Keratinocyte (primary cell): ENCODE data around the gene ZMYND8. TPM values are rescaled to one million over a fixed set of nuclear protein-coding genes. Genes with fewer than 3 reads are reported as not detected.

Experiments used
- DNase-seq: peaks from one replicate; pipeline ENCODE4 v3.0.0-alpha.2; 2011; ENCODE audit warnings: low read depth, missing footprints, low spot score
- FAIRE-seq: peaks from 2 replicates; lab custom pipeline; 2011; peaks lifted over from hg19 to GRCh38; lab: Jason Lieb, UNC
- H2AFZ ChIP-seq: 2 replicates; pipeline ENCODE4 v1.6.0; 2012; ENCODE audit warnings: low read length, control low read depth, inconsistent platforms; ENCODE audit not compliant: control insufficient read depth
- H3K27ac ChIP-seq: 2 replicates; pipeline ENCODE4 v1.5.1; 2011; ENCODE audit warnings: low read length; ENCODE audit not compliant: control insufficient read depth, insufficient read depth
- H3K27me3 ChIP-seq: 3 replicates; pipeline ENCODE4 v1.6.0; 2011; ENCODE audit warnings: low read length; ENCODE audit not compliant: control insufficient read depth, insufficient read depth; ENCODE audit errors: extremely low read depth
- H3K36me3 ChIP-seq, 2 experiments: 2 replicates in 1 of 2; 3 replicates in 1 of 2; pipeline ENCODE4 v1.5.1; 2011; ENCODE audit warnings: low read length in 2 of 2, mild to moderate bottlenecking in 1 of 2; ENCODE audit not compliant: control insufficient read depth in 2 of 2, insufficient read depth in 2 of 2; ENCODE audit errors: extremely low read depth in 1 of 2
- H3K4me1 ChIP-seq: 3 replicates; pipeline ENCODE4 v1.5.1; 2011; ENCODE audit warnings: low read length; ENCODE audit not compliant: control insufficient read depth, insufficient read depth; ENCODE audit errors: extremely low read depth
- H3K4me2 ChIP-seq: 3 replicates; pipeline ENCODE4 v1.6.0; 2011; ENCODE audit warnings: low read depth, low read length; ENCODE audit not compliant: control insufficient read depth, insufficient read depth; ENCODE audit errors: extremely low read depth
- H3K4me3 ChIP-seq, 3 experiments: fragments of 200-600 bp in 1 of 3; sonication (generic) in 1 of 3; 2 replicates in 2 of 3; 3 replicates in 1 of 3; pipeline ENCODE4 v1.5.1; 2011 to 2016; ENCODE audit warnings: low read length in 3 of 3, mild to moderate bottlenecking in 3 of 3, control low read depth in 2 of 3, inconsistent platforms in 1 of 3, low read depth in 1 of 3, mixed read lengths in 1 of 3, mixed run types in 1 of 3, moderate library complexity in 1 of 3; ENCODE audit not compliant: control insufficient read depth in 2 of 3, insufficient read depth in 2 of 3; ENCODE audit errors: extremely low read depth in 1 of 3
- H3K79me2 ChIP-seq: 2 replicates; pipeline ENCODE4 v1.6.0; 2012; ENCODE audit warnings: low read length; ENCODE audit not compliant: control insufficient read depth, insufficient read depth
- H3K9ac ChIP-seq: 3 replicates; pipeline ENCODE4 v1.6.0; 2011; ENCODE audit warnings: low read length; ENCODE audit not compliant: control insufficient read depth, insufficient read depth; ENCODE audit errors: extremely low read depth
- H3K9me1 ChIP-seq: 3 replicates; pipeline ENCODE4 v1.6.0; 2011; ENCODE audit warnings: low read length; ENCODE audit not compliant: control insufficient read depth, insufficient read depth; ENCODE audit errors: extremely low read depth
- H3K9me3 ChIP-seq: 2 replicates; pipeline ENCODE4 v1.5.1; 2012; ENCODE audit warnings: low read depth, low read length; ENCODE audit not compliant: control insufficient read depth
- H4K20me1 ChIP-seq: 3 replicates; pipeline ENCODE4 v1.6.0; 2011; ENCODE audit warnings: low read length; ENCODE audit not compliant: control insufficient read depth, insufficient read depth; ENCODE audit errors: extremely low read depth
- EZH2 ChIP-seq: IDR thresholded peaks from one replicate; pipeline ENCODE4 v1.6.1; 2012; ENCODE audit warnings: inconsistent platforms, mild to moderate bottlenecking, low read length, moderate library complexity
- dilution Hi-C: fragments of 300-500 bp; cut with MboI; formaldehyde crosslinking; loops from one replicate; pipeline ENCODE4 v1.7.0; 2020; ENCODE audit warnings: low sequenced_read_pairs; ENCODE audit not compliant: extremely low pct_ligation_motif_present
- polyA plus RNA-seq, 5 experiments: library from polyadenylated mRNA; depleted of rRNA in 3 of 5; stranded (reverse) in 3 of 5; stranded (forward) in 1 of 5; unstranded in 1 of 5; fragments of >200 nt; gene quantifications; 1 replicate in 1 of 5; 2 replicates in 3 of 5; 3 replicates in 1 of 5; pipeline versions ENCODE4 v1.2.1 to v1.2.3, GENCODE V29; 2011 to 2012; ENCODE audit warnings: missing spikeins in 2 of 5, low read depth in 1 of 5, low replicate concordance in 1 of 5
- TF ChIP-seq, protein P1 (sequence below), 3 experiments: IDR thresholded peaks in 1 of 3; conservative IDR thresholded peaks in 1 of 3; optimal IDR thresholded peaks in 1 of 3; 2 replicates in 2 of 3; 3 replicates in 1 of 3; pipeline versions ENCODE3 to v1.5.1; 2011; ENCODE audit warnings: low read length in 3 of 3, mild to moderate bottlenecking in 3 of 3, moderate library complexity in 2 of 3, control low read depth in 1 of 3, inconsistent platforms in 1 of 3; ENCODE audit not compliant: insufficient read depth in 2 of 3; ENCODE audit errors: extremely low read depth in 1 of 3

The ZMYND8 gene
- polyA plus RNA-seq, 1 donor (not counting 4 experiments of a cell fraction or from before 2014, with no cell fraction given) = 39.8 TPM

DNA sequence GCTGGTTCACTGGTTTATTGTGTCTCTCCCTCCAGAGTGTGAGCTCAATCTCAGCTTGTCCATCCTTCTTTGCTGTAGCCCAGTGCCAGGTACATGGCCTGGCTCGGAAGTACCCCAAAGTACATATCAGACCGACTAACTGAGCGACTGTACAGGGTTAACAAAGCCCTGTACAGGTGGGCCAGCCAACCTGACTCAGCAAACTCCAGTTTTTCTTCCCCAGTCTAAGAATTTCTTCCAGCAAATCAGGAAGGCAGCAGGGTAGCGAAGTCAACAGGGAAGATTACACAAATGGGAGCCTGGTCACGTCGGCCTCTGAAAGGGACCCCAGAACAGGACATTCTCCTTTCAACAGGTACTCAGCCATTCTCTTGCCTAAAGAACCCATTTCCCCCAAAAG is 31.3 kb downstream of the ZMYND8 start:
- no peaks in the 10 kb centered on the region for H4K20me1 ChIP-seq
- no peaks in the 10 kb centered on the region for H3K27me3 ChIP-seq
- no peaks in the 10 kb centered on the region for H3K9me3 ChIP-seq
- H3K9me1 ChIP-seq = no peaks in the 10 kb centered on the region
- FAIRE-seq (no peak), DNase-seq (no peak)
- no peak overlapping the region for H3K4me3 ChIP-seq
- H3K4me2 ChIP-seq = no peak overlapping the region
- TF ChIP-seq, protein P1, sequence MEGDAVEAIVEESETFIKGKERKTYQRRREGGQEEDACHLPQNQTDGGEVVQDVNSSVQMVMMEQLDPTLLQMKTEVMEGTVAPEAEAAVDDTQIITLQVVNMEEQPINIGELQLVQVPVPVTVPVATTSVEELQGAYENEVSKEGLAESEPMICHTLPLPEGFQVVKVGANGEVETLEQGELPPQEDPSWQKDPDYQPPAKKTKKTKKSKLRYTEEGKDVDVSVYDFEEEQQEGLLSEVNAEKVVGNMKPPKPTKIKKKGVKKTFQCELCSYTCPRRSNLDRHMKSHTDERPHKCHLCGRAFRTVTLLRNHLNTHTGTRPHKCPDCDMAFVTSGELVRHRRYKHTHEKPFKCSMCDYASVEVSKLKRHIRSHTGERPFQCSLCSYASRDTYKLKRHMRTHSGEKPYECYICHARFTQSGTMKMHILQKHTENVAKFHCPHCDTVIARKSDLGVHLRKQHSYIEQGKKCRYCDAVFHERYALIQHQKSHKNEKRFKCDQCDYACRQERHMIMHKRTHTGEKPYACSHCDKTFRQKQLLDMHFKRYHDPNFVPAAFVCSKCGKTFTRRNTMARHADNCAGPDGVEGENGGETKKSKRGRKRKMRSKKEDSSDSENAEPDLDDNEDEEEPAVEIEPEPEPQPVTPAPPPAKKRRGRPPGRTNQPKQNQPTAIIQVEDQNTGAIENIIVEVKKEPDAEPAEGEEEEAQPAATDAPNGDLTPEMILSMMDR (optimal IDR thresholded peaks at IDR 0.05 in 1 of 3, IDR thresholded peaks at IDR 0.05 in 1 of 3, conservative IDR thresholded peaks at IDR 0.05 in 1 of 3; ENCODE audit: extremely low read depth in 1 of 3, insufficient read depth in 2 of 3, low read length in 3 of 3) = no peak
- H3K27ac ChIP-seq = no peak overlapping the region
- H2AFZ ChIP-seq = no peak overlapping the region
- H3K4me1 ChIP-seq = peaks cover 46% of the 10 kb centered on the region
- H3K9ac ChIP-seq = no peak overlapping the region
- H3K79me2 ChIP-seq = peaks cover 94% of the 10 kb centered on the region
- dilution Hi-C loops = no loop called here
- H3K36me3 ChIP-seq = peaks cover 3 to 19% of the 10 kb centered on the region in 2 experiments

DNA sequence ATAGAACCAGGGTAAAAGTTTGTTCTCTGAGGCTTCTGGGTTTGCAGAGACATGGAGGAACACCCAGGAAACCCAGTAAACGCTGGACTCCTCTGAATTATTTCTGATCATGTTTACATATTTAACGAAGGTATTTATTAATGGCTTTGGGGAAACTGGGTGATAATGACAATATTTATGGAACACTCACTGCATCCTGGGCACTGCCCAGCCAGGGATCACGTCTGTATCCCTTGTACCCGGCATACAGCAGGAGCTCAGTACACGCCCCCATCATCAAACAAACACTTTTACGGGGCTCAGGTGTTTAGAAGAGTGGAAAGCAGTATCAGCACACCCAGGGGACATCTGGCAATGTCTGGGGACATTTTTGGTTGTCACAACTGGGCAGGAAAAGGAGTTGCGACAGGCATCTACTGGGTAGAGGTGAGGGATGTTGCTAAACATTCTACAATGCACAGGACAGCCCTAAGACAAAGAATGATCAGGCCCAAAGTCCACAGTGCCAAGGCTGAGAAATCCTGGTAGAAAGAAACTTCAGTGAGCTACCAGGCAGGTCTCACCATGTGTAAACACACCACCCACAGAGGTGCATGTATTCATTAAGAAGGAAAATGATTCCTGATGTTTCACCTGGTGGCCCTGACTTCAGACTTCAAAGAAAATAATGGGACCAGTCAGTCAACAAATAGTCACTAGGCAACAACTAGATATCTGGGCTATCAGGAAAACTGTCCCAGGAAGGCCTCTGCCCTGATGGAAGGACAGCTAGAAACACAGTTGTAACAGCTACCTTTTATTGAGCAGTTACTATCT is 35.3 kb downstream of the ZMYND8 start:
- H3K27me3 ChIP-seq = no peaks in the 10 kb centered on the region
- H3K9me1 ChIP-seq = no peaks in the 10 kb centered on the region
- peaks cover 66% of the 10 kb centered on the region for H3K79me2 ChIP-seq
- H3K9ac ChIP-seq = peak overlapping the region; percentile 37
- H3K27ac ChIP-seq = peak overlapping the region; percentile 63
- DNase-seq = no peak
- TF ChIP-seq, protein P1 (optimal IDR thresholded peaks at IDR 0.05 in 1 of 3, IDR thresholded peaks at IDR 0.05 in 1 of 3, conservative IDR thresholded peaks at IDR 0.05 in 1 of 3; ENCODE audit: extremely low read depth in 1 of 3, insufficient read depth in 2 of 3, low read length in 3 of 3) = no peak
- TF ChIP-seq EZH2 = no peak
- H3K4me1 ChIP-seq = peaks cover 60% of the 10 kb centered on the region
- no peaks in the 10 kb centered on the region for H4K20me1 ChIP-seq
- no peak overlapping the region for H2AFZ ChIP-seq
- no peak for FAIRE-seq
- H3K9me3 ChIP-seq = no peaks in the 10 kb centered on the region
- dilution Hi-C loops = no loop called here
- peak overlapping the region; percentile 17 for H3K4me2 ChIP-seq
- no peak overlapping the region for H3K4me3 ChIP-seq
- H3K36me3 ChIP-seq = peaks cover 6 to 18% of the 10 kb centered on the region in 2 experiments
